HG02798 (cell line): ENCODE data around the gene MRPL16.
"Not testable (repeated sequence)": the region's sequence is repeated elsewhere in the genome, so short reads cannot be mapped to it uniquely, and the experiment has no call there.

Experiments used
- ATAC-seq: cut with Tn5 transposase; IDR thresholded peaks from one replicate; pipeline ENCODE4 v1.9.1; 2021; ENCODE audit warnings: mild to moderate bottlenecking; ENCODE audit not compliant: unreplicated experiment, poor library complexity

Gene MRPL16

DNA sequence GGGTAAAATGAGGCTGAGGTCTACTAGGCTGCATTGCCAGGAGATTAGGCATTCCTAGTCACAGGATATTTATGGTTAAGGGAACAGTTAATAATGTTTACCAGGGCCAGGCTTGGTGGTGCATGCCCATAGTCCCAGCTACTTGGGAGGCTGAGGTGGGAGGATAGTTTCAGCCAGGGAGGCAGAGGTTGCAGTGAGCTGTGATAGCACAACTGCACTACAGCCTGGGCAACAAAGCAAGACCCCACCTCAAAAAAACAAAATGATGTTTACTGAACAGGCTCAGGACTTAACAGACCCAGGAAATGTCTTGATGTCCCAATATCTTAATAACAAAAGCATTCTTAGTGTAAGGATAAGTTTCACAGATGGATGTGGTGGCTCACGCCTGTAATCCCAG lies 2.8 kb upstream of the MRPL16 start:
- no peak for ATAC-seq

DNA sequence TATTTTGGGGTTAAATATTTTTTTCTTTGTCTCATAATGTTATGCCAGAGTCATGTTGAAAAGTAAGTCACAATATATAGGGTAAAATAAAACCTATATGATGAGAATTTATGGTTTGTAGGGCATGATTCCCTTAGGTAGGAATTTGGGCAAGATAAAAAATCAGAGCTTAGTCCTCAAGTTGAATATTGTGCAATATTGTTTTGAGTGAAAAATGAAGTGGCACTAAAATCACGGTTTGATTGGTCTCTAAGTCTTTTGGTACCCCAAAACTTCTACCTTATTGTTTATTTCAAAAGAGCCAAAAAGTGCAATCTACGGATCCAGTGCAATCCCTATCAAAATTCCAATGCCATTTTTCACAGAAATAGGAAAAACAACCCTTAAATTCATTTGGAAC lies 1.6 kb upstream of the MRPL16 start:
- no peak for ATAC-seq

DNA sequence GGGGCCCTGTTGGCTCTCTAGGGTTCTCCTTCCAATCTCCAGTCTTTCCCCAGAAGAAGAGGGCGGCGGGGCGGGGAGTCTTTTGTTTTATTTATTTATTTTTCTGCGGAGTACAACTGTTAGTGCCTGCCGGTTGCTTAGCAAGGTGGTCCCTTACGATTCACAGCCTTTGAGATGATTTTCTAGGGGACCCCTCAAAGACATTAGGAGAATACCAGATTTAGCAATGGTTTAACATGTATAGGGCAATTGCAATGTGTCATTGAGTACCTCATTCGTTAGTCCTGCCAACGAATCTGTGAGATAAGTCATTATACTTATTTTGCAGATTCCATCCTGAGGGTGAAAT lies 307 bp upstream of the MRPL16 start:
- ATAC-seq = no peak

DNA sequence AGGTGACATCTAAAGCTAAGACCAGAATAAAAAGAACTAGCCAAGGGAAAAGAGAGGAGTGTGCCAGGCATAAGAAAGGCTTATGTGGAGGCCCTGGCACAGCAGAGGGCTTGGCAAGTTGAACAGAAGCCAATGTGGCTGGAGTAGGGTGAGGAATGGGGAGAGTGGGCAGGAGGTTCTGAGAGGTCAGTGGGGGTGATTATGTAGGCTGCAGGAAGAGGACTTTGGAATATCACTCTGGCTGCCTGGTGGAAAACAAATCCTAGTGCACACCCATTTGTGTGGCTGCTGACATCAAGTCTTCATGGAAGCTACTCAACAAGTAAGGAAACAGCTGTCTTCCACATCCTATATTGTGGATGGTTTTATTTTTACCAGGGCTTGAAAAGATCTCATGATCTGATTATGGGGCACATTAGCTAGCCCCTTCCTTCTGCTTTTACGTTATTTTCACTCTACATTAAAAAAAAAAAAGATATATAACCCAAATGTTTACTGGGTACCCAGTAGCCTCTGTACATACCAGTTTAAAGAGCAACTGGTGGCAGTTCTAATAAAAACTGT lies 3.4 kb downstream of the MRPL16 start:
- no peak for ATAC-seq

DNA sequence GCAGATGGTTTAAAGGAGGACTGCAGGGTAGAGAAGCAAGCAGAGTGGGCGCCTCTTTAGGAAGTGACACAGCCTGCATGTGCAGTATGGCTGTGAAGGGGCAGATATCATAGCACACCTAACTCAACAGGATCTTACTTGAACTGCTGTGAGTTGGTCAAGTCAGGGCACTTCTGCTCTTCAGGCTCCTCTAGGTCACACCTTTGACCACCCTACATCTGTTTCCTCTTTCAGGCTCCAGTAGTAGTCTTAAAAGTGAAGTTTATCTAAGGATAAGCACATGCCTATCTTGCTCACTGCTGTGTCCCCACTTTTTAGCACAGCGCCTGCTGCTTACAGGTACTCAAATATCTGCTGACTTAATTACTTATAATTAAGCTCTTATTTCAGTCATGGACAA lies 6.5 kb downstream of the MRPL16 start:
- ATAC-seq = no peak

DNA sequence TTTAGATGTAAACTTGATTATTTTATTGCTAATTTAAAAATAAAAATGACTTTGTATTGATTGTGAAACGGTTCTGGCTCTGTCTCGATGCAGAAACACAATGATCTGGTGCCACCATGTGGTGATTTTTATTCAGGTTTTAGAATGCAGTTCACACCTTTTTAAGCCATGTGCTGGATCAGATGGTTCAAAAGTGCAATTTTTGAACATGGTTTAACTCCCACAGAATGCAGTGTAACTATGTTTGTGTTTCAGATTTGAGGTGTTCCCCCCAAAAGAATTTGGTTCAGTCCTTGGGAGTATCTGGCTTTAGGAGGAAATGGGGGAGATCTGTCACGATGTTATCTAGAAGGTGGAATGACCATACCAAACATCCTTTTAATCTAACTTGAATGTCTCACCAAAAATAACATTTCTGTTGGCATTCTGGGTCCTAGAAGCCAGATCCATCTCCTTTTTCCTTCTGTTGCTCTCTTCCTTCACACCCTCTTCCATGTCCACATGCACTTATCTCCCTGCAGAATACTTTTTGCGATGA lies 7.9 kb downstream of the MRPL16 start:
- peak; percentile 52 for ATAC-seq

DNA sequence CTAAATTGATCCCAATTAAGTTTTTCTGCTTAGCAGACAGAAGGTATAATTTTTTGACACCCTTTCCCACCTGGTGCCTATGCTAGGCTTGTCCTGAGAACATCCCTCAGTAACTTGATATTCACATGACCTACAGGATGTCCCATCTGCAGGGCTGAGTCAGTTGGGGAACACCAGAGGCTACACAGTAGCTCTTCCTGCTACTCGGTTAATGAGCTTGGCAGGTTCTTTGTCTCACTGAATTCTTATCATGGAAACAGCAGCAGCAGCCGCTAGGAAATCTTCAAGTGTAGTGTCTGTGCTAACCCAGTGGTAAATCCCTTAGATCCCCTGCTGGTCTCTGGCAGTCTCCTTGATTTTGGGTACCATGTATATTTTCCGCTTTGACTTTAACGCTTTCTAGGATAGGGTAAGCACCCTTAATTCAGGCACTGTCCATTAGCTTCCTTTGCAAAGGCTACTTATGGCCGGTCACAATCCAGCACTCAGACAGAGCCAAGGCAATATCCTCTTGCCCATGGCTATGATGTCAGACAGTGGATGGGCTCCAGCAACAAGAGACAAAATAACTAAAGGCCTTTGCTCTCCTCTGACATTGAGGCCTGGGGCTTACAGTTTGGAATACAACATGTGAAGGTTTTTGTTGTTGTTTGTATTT lies 8.5 kb downstream of the MRPL16 start:
- no peak for ATAC-seq

DNA sequence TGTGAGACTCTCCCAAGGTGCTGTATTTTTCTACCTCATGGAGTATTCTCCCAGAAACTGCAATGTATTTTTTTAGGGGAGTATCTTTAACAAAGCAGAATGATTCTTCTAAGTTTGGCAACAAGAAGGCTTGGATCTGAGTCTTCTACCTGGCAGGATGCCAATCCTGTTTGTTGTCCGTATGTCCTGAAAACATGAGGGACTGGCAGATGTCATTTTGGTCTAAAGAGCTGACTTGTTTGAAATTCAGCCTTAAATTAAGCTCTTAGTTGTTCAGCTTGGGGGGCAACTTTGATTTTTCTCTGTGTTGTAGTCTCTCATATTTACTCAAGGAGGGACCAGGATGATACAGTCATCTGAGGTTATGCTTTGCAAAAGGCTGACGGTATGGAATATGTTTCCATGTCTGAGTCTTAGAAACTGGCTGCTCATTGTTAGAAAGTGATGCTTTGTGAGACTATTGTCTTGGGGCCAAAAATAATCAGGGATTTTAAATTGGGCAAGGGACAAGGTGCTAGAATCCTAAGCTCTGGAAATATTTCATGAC lies 9.3 kb downstream of the MRPL16 start:
- no peak for ATAC-seq

DNA sequence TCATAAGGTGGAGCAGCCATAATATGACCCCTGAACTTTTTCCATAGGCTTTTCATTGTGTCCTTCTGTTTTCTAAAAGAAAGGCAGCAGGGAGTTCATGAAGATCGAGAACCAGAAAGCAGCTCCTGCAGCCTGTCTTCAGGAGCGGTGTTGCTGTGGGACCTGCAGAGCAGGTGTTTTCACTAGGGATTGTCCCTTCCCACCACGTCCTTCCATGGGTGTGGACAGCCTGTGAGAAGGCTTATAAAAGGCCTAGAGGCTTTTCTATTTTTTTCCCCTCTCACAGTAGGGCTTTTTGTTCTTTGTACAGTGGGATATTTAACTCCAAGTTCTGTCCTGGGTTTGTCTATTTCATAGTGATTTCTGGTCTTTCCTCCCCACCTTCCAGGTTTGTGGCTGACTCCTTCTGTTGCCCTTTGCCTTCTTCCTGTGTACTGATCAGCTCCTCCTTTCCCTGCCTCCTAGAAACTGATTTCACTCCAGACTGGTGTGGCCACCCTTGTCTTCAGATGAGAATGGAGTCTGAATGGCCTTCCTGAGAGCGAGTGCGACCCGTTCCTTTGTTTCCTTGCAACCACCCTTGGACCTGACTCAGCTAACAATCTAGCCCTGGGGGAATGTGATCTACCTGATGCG lies 10.1 kb downstream of the MRPL16 start:
- ATAC-seq = no peak

DNA sequence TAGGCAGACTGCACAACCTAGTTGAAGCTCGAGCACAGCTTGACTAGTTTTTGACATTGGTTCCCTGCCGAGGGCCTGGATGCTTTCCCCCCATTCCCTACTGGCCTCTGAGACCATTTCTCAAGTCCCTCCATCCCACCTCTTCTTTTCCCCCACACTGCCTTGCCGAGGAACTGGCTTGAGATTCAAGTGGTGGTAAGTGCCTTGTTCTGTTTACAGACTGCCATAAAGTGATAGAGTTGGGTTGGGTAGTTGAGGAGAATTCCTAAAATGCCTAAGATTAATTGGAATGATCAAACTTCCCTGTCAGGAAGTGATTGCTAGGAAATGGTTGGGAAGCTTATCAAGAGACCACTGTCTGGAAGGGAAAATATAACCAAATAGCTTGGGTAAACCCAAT lies 16.2 kb downstream of the MRPL16 start:
- no peak for ATAC-seq

DNA sequence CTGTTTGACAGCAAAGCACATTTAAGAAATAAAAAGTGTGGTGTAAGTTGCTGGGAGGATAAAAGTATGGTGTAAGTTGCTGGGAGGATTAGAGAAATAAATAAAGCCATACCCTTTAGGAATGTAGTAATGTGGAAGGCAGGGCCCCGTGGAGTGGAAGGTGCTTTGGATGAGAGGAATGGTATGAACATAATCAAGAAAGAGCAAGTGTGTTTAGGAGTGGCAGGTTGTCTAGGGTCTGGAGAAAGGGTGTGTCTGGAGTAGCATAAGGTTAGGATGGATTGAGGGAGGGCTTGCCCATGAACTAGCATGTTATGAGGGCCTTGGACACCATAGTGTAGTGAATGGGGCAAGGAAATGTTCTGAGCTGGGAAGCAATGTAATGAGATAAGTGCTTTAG lies 18.1 kb downstream of the MRPL16 start:
- ATAC-seq = no peak

DNA sequence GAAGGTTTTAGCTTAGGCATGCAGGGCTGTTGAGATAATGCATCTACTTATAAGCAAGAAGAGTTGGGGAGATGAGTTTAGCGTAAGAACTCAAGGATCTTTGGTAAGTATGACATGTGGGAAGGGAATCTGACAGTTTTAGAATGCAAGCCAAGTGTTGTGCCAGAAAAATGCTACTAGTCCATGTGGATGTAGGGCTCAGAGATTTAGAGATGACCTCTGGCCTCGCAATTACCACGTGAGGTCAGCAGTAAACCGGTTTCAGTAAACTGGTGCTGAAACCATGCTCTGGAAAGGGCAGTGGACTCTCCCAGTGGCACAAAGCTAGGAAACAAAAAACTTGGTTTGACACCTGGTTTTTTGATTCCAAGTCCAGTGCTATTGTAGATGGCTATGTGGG lies 18.9 kb downstream of the MRPL16 start:
- no peak for ATAC-seq

DNA sequence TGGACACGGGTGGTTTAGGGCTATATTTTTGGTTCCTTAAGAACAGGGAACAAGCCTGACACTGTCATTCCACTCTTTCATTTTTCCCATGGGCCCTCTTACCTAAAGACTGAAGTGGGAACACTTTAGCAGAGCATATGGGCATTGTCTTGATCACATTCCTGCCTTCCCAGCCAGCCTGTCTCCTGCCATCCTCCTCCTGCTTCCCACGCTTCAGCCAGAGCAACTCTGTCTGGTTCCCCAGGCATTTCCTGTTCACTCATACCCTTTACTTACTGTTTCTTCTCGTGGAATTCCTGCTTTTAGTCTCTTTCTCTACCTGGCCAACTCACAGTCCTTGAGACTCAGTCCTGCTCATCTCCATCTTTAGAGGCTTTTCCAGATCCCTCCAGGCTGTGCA lies 22.8 kb downstream of the MRPL16 start:
- ATAC-seq = no peak

DNA sequence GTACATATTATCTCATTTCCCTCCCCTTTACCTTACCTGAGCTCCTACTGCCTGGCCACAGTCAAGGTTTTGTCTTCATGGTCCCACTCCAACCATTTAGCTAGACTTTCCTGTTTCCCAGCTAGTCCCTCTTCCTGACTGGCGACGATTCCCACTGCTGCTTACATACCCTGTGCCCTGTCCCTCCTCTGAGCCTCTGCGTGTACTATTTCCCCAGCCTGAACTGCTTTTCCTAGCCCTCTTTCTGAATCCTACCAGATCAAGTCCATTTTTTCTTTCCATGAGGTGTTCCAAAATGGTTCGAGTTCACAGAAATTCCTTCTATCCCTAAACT lies 23.4 kb downstream of the MRPL16 start:
- ATAC-seq = no peak

DNA sequence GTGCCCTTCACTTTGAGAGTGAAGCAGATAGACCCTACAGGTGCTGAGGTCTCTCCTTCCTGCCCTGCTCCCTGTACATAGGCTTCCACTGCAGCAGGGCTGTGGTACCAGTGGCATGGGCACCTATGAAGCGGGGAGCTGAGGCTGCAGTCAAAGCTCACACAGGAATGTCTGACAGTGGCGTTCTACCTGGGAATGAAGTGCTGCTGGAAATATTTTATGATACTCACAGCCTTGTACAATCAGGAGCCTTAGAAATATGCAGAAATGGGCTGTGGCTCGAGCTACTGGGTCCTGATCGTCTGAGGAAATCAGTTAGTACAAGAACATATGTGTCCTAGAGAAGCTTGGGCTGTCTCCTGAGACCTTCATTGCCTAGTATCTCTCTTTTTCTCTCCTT lies 24.8 kb downstream of the MRPL16 start:
- no peak for ATAC-seq

DNA sequence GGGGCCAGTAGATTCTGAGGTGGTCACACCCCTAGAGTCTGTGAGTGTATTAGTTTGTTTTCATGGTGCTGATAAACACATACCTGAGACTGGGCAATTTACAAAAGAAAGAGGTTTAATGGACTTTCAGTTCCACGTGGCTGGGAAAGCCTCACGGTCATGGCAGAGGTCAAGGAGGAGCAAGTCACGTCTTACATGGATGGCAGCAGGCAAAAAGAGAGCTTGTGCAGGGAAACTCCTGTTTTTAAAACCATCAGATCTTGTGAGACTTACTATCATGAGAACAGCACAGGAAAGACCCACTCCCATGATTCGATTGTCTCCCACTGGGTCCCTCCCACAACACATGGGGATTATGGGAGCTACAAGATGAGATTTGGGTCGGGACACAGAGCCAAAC lies 26.1 kb downstream of the MRPL16 start:
- not testable (repeated sequence) for ATAC-seq

DNA sequence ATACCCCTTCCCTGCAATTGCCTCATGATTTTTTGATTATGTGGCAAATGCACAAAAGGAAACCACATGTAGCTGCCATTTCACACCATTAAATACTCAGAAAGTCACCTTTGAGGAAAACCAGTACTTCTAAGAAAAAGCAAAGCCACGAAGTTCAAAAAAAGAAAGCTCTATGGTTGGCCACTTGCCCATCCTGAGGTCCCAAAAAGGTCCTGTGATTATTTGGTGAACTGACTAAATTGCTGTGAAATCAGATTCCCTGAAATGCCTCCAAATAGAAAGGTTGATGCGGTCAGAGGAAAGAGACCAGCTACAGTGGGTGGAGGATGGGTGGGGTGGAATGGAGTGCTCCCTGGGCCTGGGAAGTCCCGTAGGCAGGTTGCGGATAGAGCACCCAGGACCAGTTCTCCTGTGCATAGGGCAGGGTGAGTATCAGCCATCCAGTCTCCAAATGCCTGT lies 26.9 kb downstream of the MRPL16 start:
- ATAC-seq = no peak

DNA sequence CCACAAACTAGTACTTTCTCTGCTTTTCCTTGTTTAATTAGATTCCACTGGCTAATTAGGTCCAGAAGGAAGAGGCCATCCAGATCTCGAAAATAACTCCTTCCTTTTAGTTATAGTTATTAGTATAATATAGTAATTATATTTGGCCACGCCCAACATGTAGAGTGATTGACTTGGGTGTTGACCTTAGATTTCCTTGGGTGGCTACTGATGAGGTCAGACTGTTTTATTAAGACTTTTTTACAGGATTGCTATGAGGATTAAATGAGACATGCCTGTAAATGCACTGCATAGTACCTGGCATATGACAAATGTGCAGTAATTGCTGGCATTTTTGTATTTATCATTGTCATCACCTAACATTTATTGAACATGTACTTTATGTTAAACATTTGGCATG lies 28.5 kb downstream of the MRPL16 start:
- no peak for ATAC-seq

DNA sequence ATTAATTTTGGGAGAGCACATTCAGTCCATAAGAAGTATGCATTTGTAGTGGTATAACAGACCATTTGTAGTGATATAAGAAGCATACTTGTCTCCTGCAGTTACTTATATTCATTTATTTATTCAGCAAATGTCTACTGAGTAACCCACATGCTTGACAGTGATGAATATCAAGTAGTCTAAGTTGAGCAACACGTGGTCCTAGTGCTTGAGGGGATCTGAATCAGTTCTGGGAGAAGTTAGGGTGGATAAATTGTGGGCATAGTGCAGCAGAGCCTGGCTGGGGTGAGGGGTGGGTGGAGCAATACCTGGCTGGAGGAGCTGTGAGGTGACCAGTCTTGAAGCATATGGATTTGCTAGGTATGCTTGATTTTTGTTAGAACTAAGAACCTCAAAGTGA lies 31.1 kb downstream of the MRPL16 start:
- ATAC-seq = no peak

DNA sequence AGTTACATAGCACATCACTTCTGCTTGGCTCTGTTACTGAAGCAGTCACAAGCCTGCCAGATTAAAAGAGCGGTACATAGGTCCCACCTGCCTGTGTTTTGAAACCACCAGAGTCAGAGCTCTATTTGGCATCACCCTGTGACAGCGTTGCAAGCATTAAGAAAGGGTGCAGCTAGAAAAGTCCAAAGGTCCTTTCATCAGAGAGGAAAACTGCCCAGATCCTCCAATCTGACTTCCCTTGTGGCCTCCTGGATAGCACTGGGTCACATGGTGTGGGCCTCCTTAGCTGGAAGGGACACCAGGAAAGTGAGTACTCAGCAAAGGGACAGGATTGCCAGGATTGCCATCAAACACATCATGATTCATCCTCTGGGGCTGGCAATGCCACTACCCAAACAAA lies 32.5 kb downstream of the MRPL16 start:
- ATAC-seq = no peak

DNA sequence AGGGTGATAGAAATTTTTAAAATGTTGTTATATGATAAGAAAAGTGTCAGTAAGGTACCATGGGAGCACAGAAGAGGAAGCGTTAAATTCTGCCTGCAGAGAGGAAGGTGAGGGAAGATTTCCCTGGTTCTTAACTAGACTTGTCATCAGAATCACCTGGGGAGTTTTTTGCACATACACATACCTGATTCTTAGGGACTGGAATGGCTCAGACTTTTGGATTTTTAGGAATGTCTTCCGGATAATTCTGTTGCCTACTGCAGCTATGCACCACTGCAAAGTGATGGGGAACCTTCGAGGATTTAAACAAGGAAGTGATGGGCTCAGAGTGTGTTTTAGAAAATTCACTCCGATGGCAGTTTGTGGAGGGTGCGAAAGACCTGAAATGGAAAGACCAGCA lies 33.5 kb downstream of the MRPL16 start:
- ATAC-seq = no peak
